ENCODE data around the gene TFCP2L1.

TFCP2L1 gene

GRCh38 chr2:121185111-121185510 lies 99.9 kb downstream of the TFCP2L1 start:
- FAIRE-seq = no peak
- no peak for DNase-seq (ENCODE audit: insufficient read length, low spot score)

DNA sequence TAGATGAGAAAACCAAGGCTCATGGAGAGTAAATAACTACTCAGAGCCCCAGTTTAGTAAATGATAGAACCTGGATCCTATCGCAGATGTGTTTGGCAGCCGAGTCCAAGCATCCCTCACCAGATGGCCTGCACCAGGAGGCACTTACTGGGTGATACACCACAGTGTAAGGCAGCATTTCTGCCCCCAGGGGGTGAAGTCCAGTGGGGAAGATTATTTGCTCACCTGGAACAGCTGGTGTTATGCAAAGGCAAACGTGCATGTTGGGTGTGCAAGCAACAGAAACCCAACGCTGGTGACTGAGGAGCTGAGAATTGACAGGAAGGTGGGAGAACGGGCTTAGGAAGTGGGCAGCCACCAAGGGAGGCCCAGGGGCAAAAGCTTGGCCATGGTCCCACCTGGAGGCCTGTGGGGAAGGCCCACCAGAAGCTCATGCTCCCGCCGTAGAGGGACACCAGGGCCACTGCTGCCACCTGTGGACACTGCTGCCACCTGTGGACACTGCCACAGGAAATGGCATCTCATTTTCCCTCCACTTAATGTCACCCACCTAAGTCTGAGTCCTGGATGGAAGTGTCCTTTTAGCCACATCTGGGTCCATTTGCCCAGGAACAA lies 100.6 kb downstream of the TFCP2L1 start:
- DNase-seq (ENCODE audit: insufficient read length, low spot score) (no peak), FAIRE-seq (no peak)

DNA sequence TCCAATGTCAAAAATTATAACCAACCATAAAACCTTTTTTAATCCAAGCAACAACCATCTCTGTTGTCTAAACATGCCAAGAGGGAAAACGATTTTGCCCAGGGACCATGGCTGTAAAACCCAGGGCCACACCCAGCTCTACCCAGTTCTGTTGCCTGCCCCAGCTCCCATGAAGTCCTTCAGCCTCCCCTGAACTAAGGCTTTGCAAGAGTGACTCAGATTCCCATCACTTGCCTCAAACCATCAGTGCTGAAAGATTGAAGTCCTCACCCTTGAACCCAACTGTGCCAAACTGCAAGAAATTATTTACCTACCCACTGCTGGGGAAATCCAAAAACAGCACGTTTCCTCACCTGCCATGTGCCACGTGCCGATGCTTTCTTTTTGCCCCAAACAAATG lies 102.5 kb downstream of the TFCP2L1 start:
- no peak for FAIRE-seq

GRCh38 chr2:121179467-121179866 lies 105.5 kb downstream of the TFCP2L1 start:
- DNase-seq (ENCODE audit: insufficient read length, low spot score) (no peak), FAIRE-seq (no peak)

More for the DNA sequence above, 102.5 kb downstream of the TFCP2L1 start:
- no peak for DNase-seq (ENCODE audit: insufficient read length, low spot score)

DNA sequence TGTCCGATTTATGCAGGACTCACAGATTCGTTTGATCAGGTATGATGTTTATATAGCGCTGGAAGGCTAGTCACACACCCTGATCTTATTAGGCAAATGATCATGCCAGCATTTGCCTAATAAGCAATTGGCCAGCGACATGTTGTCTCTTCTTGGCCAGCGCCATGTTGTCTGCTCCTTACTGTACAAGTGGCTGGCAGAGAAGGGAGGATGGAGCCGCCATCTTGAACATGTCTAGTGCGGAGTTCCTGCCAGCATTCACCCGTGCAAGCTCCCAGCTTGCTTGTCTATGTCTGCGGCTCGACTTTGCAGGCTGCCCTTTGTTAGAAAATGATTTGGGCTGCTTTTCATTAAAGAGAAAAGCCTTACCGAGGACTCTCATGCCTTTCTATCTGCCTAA lies 106.3 kb downstream of the TFCP2L1 start:
- DNase-seq (ENCODE audit: insufficient read length, low spot score) (no peak), FAIRE-seq (no peak)

DNA sequence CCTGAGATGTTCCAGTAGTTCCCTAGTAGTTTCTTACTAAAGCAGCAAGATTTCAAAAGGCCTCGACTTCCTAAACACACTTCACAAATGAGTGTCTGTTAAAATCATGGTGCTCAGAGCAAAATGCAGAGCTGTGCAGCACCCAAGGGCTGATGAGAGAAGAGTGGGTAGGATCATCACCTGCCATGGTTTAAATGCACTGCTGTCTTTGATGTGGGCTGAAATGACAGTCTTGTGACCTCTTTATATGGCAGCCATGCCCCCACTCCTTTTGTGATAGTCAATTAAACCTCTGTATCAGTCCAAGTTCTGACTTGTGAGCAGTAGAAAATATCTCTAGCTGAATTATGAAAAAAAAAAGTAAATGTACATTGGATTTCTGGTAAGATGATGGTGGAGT lies 107.1 kb downstream of the TFCP2L1 start:
- FAIRE-seq (no peak), DNase-seq (ENCODE audit: insufficient read length, low spot score) (no peak)

DNA sequence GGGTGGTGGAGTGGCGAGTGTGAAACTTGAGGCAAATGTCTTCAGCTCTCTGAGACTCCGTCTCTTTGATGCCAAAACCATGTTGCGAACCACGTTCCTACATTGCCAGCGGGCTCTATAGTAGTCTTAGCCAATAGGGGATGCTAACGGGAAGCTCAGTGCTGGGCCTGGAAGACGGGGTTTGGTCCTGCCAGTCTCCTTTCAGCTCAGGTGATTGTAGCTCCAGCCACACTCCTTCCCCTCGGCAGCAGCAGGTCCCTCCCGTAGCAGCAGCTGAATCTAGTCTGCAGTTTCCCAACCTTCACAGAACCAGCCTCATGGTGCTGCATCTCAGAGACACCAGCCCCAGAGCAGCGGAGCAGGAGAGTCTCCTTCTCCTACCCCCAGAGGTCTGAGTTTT lies 109.7 kb downstream of the TFCP2L1 start:
- no peak for FAIRE-seq
- DNase-seq (ENCODE audit: insufficient read length, low spot score) = no peak

- FAIRE-seq = no peak
- DNase-seq (ENCODE audit: insufficient read length, low spot score) = no peak
Observed at GRCh38 chr2:121173806-121174205, 111.2 kb downstream of the TFCP2L1 start.

- no peak for FAIRE-seq
- DNase-seq (ENCODE audit: insufficient read length, low spot score) = no peak
Observed at GRCh38 chr2:121173112-121173511, 111.9 kb downstream of the TFCP2L1 start.

DNA sequence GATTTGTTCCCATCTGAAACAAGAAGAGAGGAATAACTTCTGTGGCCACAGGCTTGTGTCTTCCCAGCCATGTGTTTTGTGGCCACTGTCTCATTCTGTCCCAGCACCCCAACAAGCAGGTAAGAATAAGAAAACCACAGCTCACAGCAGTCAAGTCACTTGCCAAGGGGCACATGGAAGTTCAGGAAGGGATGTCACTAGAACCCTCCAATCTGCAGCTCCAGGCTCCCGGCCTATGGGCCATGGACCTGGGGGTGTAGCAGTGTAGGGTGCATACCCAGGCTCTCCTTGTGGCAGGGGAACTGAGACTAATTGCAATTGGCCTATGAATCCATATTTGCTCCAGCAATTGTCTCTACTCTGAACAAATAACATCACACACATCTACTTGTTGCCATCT lies 112.5 kb downstream of the TFCP2L1 start:
- no peak for FAIRE-seq
- no peak for DNase-seq (ENCODE audit: insufficient read length, low spot score)

- DNase-seq (ENCODE audit: insufficient read length, low spot score) (no peak), FAIRE-seq (no peak)
Observed at GRCh38 chr2:121171625-121172119, 113.3 kb downstream of the TFCP2L1 start.

- FAIRE-seq = no peak
Observed at GRCh38 chr2:121170577-121170976, 114.4 kb downstream of the TFCP2L1 start.

DNA sequence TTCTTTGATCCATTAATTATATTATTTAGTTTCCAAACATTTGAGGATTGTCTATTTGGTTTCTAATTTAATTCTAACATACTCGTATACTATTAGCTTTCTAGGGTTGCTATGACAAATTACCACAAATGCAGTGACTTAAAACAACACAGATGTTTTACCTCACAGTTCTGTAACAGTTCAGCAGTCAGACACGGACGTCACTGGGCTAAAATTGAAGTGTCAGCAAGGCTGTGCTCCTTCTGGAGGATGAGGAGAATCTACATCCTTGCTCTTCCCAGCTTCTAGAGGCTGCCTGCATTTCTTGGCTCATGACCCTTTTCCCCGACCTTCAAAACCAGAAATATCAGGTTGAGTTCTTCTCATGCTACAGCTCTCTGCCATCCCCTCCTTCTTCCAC lies 117.6 kb downstream of the TFCP2L1 start:
- no peak for FAIRE-seq

More at GRCh38 chr2:121170577-121170976, 114.4 kb downstream of the TFCP2L1 start:
- DNase-seq (ENCODE audit: insufficient read length, low spot score) = no peak

More for the DNA sequence above, 117.6 kb downstream of the TFCP2L1 start:
- no peak for DNase-seq (ENCODE audit: insufficient read length, low spot score)
